Fibroblast of pulmonary artery (primary cell): ENCODE measurements around the gene PGF.

Source experiments
- DNase-seq: peaks from one replicate; pipeline ENCODE4 v3.0.0-alpha.2; 2010; ENCODE audit warnings: low read depth
- H3K4me3 ChIP-seq: replicated peaks from 2 replicates; pipeline ENCODE4 v1.5.1; 2011; ENCODE audit warnings: low read depth, mild to moderate bottlenecking, control low read depth, low read length, moderate library complexity
- TF ChIP-seq, protein P1 (sequence below): IDR thresholded peaks from 2 replicates; pipeline ENCODE4 v1.5.1; 2011; ENCODE audit warnings: mild to moderate bottlenecking, control low read depth, low read length, inconsistent platforms; ENCODE audit errors: missing control alignments

Gene PGF

DNA sequence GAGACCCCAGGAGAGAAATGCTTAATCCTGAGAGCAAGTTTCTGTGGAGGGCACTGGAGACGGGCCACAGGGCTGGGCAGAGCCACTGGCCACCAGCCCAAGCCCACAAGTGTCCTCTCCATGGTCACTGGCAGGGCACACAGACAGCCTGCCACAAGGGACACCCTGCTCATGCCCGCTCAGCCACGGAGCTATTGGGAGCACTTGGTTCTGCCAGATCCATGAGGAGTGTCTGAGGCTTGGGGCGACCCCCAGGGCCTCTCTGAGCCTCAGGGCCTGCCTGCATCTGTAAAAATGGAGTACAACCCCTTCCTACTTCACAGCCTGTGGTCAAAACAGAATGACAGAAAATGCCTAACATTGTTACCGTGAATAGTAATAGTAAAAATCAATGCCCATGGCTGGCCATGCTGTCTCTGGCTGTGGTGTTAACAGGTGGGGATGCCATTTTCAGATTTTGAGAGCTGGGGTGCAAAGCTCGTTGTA is 3.2 kb downstream of the PGF start:
- no peak for DNase-seq
- H3K4me3 ChIP-seq: no peak overlapping the region
- TF ChIP-seq, protein P1, sequence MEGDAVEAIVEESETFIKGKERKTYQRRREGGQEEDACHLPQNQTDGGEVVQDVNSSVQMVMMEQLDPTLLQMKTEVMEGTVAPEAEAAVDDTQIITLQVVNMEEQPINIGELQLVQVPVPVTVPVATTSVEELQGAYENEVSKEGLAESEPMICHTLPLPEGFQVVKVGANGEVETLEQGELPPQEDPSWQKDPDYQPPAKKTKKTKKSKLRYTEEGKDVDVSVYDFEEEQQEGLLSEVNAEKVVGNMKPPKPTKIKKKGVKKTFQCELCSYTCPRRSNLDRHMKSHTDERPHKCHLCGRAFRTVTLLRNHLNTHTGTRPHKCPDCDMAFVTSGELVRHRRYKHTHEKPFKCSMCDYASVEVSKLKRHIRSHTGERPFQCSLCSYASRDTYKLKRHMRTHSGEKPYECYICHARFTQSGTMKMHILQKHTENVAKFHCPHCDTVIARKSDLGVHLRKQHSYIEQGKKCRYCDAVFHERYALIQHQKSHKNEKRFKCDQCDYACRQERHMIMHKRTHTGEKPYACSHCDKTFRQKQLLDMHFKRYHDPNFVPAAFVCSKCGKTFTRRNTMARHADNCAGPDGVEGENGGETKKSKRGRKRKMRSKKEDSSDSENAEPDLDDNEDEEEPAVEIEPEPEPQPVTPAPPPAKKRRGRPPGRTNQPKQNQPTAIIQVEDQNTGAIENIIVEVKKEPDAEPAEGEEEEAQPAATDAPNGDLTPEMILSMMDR: no peak

DNA sequence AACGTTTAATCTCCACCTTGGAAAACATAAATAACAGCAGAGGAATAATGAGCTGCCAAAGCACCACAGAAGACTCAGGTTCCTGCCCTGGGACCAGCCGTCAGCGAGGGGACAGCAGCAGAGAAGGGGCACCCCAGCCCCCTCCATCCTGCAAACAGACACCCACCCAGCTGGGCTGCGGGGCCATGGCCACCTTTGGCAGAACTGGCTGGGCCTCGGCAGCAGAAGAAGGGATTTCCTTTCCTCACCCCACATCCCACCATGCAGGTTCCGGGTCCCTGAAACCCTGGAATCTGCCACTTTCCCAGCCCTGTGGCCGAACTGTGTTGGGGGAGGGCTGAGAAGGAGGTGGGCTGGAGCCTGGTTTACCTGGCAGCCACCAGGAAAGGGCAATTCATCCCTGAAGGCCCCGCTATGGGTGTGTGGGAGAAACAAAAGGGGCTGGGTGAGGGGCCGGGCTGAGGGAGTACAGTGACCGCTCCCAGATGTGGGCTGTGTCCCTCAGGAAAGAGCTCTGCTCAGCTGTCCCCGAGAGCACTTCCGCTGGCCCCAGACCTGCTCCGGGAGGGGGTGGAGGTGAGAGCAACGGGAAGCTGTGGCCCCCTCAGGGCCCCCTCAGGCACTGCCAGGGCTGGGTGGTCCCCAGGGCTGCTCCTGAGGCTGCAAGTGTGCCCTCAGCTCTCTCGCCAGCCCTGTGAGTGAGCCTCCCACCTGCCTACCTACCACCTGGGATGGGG is 3.8 kb downstream of the PGF start:
- DNase-seq: no peak
- H3K4me3 ChIP-seq: no peak overlapping the region
- TF ChIP-seq, protein P1: no peak

DNA sequence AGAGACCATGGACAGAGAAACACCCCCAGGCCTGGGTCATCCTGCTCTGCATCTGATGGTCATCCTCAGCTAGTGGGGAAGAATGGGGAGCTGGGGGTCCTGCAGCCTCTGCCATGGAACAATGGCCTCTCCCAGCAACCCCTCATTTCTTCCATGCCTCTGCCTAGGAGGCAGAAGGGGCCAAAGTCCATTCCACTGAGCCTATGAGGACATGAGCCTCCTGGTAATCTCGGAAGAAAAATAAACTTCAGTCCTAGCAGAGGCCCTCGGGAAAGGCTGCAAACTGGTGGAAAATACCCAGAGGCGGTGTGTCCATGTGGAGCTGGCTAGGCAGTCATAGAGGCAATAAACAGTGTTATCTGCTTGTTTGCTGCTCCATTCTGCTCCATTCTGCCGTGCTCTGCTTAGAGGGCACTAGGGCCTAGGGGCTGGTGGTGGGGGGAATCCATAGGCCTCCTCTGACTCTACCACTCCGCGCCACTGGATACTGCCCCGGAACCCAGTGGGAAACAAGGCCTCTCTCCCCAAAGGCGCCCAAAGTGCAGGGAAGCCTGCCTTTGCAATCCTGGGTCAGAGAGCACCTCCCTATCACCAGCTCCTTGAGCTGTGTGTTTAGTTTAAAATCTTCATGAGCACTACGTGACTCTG is 4.5 kb downstream of the PGF start:
- H3K4me3 ChIP-seq: no peak overlapping the region
- no peak for DNase-seq
- TF ChIP-seq, protein P1: no peak

DNA sequence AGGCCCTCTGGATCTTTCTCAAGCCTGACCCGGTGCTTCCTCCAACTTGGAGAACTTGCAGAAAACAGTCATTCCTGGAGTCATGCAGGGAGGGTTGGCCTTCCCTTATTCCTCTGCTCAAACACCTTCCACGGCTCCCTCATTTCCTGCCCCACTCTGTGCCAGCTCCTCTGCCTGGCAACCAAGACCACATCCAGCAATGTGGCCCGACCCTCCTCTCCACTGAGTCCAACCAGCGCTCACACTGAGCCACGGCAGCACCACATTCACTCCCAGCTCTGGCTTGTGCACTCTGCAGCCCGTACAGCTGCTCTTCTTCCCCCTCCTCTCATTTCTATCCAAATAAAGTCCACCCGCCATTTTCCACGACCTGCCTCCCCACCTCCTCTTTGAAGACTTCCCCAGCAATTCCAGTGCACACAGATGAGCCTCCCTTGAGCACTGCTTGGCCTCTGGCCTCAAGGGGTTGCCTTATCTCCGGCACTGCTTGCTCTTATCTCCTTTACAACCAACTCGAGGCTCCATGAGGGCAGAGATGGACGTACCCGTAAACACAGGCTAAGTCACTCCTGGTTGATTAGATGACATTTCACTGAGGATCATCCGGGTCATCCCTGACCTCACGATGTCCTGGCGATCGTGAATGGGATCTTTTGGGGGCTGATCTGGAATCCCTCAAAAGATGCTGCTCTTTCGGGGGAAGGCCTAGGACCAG is 5.4 kb downstream of the PGF start:
- H3K4me3 ChIP-seq: no peak overlapping the region
- TF ChIP-seq, protein P1: no peak
- DNase-seq: no peak

DNA sequence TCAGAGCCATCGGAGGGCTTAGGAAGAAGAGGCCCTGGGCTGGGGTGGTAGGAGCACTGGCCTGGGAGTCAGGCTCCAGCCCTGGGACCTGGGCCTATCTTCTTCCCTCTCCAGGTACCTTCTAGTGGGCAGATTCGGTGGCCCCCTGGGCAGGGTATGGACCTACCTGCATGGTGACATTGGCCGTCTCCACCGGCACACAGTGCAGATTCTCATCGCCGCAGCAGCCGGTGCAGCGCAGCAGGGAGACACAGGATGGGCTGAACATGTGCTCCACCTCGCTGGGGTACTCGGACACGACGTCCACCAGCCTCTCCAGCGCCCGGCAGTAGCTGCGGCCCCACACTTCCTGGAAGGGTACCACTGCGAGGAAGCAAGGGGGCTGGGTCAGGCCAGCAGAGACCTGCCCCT is 6.2 kb downstream of the PGF start:
- H3K4me3 ChIP-seq: no peak overlapping the region
- DNase-seq: no peak
- TF ChIP-seq, protein P1: no peak

DNA sequence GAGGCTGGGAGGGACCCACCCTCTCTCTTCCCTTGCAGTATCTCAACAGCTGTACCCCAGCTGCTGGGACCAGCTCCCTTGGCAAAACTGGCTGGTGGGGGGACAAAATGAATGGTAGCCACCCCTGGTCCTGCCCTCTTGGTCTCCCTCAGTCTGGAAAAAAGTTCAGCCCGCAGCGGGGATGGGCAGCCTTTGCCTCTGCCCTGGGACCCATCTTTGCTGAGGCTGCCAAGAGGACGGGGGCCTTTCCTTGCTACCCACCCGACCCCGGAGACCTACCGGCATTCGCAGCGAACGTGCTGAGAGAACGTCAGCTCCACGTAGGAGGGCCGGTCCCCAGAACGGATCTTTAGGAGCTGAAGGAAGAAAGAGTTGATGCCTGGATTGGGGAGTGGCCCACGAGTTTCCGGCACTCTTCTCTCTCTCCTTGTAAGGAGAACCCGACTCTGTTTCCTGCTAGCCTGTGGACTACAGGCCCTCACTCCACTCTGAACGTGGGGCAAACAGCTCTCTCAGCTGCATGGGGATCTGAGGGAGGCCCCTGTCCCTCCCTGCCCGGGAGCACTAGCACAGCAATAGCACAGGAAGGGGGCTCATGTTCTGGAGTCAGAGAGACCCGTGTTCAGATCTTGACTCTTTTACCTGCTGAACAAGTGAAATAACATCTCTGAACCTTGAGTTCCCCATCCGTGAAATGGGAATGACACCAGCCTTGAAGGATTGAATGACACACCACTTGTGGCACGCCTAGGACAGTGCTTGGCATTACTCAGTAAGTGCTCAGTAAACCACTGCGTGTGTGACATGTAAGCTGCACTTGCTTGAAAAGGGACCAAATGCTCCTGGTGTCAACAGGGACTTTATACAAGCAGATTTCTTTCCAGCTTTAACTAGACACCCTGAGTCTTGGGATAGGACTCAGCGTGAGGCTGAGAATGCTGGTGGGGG is 6.9 kb downstream of the PGF start:
- TF ChIP-seq, protein P1: no peak
- no peak overlapping the region for H3K4me3 ChIP-seq
- no peak for DNase-seq
